GM03348 (cell line): ENCODE measurements around the gene CCNY.

Experiments used
- DNase-seq: peaks from one replicate; pipeline ENCODE4 v3.0.0; 2012; ENCODE audit warnings: low spot score

CCNY gene

DNA sequence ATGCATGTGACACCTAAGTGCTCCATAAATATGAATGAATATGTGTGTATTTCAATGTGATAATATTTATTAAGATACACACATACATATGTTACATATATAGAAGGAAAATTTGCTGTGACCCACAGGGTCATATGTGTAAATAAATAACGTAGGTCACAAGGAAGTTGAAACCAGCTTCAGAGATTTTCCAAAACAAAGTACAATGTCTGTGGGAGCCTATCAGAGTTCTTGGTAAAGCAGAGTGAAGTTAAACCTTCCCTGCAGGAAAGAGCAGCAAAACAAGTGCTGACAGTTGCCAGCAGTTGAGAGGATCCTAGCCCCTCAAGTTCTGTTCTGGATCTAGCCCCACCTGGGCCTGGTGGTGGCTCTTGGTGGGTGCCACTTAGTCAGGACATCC, 91.2 kb downstream of the CCNY start:
- DNase-seq = no peak

DNA sequence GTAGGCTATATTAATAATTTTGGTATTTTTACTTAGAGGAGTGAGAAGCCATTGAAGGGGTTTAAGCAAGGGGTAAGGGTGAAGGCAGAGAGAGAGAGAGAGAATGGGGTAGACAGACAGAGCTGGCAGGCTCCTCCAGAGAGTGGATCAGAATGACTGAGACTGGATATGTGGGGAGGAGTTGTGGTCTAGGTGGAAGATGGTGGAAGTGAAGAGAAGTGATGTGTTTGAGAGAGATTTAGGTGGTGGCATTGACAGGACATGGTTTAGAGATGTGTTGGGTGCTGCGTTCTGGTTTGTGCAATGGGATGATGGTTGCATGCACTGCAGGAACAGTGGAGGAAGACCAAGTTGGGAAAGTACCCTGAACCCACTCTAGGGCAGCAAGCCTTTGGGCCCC, 92.2 kb downstream of the CCNY start:
- no peak for DNase-seq

DNA sequence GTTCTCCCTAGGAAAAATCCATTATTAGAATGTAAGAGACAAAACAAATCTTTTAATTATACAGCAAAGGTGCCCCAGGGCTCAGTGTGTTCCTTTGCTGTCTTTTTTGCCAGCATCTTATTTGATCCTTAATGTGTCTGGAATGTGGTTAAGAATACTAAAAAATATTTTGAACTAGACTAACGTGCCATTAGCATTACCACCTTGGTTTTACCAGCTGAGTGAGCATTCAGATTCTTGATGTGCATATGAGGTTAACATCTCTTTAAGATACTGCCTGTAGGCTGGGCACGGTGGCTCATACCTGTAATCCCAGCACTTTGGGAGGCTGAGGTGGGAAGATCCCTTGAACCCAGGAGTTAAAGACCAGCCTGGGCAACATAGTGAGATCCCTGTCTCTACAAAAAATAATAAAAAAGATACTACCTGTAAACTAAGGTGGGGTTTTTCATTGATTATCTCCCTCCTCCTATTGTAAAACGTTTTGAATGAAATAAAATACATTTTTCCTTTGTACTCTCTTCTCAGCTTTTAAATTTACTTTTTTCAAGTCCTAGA, 96.6 kb downstream of the CCNY start:
- DNase-seq = no peak

DNA sequence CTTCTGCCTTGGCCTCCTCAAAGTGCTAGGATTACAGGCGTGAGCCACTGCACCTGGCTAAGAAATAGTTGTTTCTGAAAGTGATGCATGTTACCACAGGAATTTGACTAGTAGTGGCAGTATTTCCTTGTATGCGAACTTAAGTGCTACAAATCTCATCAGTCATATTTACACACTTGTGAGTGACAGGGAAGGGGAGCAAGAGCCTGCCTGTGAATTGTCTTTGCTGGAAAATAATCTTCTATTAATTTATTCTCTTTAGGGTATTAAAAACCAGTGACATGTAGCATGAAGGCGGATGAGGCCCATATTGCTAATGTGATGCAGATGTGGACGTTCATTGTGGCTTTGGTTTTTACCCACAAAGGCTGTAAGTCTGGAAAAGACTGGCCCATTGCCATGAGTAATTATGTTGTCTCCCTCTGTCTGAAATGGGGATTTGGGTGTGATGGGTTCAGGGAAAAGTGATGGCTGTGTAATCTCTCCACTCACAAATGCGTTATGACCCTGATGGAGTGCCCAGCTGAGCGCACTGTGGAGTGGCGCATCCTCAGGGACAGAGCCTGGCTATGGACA, 97.6 kb downstream of the CCNY start:
- DNase-seq = peak; percentile 68

DNA sequence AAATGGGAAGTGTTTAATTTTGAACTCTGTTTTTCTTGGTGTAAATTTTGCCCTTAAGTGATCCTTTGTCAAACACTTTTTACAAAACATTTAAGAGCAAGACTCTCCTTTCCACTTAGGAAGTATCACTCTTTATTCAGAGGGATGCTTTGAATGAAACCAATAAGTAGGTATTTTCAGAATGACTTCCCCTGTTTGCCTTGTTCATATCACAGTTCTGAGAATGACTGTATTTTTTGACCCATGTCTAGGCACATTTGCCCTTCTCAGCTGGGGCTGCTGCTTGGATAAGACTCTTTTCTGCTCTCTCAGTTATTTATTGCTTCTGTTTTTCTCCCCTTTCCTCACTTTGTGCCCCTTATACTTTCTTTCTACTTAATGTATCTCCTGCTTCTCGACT, 98.2 kb downstream of the CCNY start:
- no peak for DNase-seq

DNA sequence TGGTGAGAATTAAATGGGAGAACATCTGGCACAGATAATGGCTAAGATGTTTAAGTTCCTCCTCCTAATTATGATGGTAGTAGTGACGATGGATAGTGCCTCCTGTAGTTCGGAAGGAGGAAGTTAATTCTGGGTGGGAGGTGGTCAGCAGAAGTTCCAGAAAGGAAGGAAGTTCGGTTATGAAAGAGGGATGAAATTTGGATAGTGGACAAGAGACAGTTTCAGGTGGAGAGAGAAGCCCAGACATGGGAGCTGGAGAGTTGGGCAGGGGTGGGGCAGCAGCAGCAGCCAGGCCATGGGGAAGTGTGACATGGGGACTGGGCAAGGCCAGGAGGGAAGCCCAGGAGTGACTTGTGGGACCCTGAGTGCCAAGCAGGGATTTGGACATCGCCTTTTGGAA, 99.5 kb downstream of the CCNY start:
- DNase-seq = no peak

DNA sequence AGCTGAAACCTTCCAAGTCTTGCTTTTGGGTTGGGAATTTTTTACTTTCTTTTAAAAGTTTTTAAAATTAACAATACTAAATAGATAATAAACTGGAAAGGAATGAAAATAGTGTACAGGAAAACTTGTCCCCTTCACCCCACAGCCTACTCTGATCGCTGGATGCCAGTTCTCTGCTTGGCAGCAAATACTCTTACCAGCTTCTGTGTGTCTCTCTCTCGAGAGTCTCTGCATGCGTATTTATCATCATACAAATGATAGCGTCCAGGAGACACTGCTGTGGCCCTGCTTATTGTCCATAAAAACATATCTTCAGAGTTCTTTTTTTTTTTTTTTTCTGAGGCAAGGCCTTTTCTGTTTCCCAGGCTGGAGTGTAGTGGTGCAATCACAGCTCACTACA, 101.5 kb downstream of the CCNY start:
- DNase-seq = no peak

DNA sequence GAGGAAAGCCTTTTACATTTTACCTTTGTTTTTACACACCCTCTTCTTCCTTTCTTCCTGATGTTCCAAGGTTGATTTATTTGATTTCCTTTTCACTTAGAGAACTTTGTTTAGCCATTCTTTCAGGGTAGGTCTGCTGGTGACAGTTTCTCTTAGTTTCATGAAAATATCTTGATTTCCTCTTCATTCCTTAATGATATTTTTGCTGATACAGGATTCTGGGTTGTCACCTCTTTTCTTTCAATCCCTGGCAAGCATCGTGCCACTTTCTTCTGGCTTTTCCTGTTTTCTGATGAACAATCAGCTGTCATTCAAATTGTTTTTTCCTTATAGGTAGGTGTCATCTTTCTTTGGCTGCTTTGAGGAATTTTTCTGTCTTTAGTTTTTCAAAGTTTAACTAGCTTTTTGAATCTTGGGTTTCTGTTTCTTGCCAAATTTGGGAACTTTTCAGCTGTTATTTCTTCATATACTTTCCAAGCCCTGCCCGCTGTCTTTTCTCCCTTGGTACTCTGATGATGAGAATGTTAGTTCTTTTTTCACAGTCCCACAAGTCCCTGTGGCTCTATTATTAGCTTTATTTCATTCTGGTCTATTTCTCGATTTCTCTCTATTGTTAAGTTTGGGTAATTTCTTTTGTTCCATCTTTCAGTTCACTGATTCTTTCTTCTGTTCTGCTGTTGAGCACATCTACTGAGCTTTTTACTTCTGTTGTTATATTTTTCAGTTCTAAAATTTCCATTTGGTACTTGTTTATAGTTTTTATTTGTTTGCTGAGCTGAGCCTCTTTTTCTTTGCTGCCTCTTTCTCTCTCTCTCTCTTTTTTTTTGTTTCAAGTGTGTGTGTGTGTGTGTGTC, 102.6 kb downstream of the CCNY start:
- no peak for DNase-seq

DNA sequence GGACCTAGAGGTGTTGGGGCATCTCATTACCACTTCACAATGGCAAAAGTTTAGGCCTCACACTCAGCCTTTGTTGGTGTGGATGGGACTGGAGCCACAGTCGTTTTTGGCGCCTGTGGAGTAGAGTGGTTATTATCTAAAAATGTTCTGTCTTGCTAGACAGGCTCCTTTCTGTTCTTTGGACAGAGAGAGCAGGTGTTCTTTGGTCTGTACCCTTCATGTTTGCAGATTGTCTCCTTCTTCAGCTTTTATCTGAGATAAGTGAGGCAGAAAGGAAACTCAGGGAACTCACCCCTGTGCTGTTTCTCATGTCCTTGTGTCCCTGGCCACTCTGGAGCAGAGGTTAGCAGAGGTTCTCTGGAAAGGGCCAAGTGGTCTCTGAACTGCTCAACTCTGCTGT, 103.7 kb downstream of the CCNY start:
- DNase-seq = no peak

DNA sequence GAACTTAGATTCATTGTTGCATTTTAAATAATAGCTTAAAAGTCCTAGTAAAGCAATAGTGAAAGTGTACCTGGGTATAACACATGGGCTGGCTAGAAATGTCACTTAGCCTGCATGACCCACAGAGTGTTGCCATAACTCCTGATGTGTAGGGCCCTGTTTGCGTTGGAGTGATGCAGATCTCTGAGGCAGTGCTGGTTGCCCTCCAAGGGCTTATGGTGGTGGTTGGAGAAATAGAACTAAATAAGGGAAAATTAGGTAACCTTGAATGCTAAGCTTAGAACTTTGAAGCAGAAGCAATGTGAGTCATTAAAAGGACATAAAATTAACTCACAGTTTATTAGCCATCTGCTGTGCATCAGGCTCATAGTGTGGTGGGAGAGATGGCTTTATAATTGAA, 105.7 kb downstream of the CCNY start:
- no peak for DNase-seq

DNA sequence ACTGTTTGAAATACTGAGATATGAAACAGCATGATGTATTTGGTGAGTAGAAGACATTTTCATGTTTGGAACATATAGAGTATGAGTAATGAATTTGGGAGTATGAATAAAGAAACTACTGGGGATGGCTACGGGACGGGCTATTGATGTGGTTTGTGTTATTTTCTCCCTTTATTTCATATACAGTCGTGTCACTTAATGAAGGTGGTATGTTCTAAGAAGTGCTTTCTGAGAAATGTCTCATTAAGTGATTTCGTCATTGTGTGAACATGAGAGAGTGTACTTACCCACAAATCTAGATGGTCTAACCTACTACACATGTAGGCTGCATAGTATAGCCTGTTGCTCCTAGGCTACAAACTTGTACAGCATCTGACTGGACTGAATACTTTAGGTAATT, 106.3 kb downstream of the CCNY start:
- no peak for DNase-seq

DNA sequence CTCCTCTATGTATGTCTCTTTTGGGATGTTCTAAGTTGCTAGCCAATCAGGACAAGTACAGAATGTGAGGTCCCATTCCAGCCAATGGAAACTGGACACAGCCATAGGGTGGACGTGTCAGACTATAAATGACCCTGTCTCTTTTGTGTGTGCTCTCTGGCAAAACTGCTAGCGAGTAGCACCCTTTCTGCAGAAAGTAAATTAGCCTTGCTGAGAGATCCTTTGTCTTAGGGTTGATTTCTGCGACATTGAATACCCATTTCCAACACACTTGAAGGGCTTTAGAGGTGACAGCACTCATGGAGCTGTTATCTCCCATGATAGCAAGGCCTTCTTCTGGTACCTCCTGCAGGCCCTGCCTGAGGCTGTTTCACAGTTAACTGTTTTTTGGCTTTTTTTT, 107.5 kb downstream of the CCNY start:
- DNase-seq = no peak

DNA sequence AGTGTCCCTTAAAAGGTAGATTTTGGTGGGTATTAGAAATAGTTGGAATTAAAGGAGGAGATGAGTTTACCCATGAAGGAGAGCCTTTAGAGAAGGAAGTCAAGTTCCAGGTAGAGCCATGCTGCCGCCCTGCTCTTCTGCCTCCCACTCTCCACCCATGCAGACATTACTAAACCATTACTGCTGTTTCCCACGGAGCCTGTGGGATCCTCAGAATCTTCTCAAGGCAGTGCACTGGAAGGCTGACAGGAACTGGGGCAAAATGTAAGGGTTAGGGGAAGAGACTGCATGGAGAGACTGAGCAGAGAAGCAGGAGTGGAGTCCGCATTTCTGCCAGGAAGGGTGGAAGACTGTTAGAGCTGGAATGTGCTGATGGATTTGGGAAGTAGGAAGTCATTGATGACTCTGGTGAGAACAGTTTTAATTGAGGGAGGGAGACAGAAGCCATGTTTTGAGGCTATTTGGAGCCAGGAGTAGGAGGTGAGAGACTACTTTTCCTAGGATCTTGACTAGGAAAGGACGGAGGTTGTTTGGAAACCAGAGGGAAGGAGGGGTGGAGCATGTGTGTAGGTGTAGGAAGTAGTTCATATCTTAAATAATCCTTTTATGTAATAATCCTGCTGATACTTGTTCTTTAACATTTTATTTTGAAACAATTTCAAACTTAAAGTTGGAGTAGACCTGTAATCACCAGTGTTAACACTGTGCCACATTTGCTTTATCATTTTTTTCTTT, 109.0 kb downstream of the CCNY start:
- no peak for DNase-seq

DNA sequence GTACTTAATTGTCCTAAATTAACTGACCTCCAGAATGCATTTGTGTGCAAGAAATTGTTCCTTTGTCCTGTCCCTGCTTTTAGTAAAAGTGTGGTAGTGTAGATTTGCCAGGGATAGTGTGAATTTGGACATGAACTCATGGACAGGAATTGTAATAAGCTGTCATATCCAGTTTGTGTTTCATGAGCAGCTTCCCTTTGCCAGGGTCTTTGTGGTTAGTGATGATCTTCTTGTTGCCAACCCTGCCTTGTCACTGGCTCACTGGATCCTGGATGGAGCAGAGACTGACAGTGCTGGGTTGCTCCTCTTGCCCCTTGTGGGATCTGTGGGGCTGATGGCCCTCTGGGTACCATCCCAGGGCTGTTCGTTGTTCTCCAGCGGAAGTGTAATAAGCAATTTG, 110.1 kb downstream of the CCNY start:
- DNase-seq = no peak

DNA sequence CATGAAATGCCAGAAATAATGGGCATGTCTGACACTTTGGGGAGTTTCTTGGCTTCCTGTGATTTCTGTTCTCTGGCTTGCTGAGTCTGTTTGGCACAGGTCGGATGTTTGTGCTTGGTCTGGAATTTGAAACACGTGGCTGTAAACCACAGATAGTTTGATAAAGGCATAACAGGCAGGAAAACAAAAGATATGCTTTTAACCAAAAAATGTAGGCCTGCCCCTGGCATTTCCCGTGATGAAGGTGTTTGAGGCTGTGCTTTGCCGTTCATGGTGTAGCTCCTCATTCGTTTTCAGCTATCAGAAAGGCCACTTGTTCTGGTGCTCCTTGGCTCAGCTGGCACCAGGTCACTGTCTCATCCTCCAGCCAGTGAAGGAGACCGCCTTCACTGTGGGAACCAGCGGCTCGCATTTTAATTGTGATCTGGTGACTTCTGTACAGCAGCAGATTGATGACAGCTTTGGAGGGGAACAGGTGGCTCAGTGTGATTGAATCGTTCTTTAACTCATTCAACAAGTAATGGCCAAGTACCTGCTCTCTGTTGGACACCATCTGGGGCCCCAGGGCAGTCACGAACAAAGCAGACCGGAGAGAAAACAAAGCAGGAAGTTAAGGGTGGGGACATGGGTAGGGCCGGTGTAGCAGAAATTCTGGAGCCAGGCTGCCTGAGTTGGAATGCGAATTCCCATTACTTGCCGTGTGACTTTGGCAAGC, 111.5 kb downstream of the CCNY start:
- DNase-seq = peak; percentile 79

DNA sequence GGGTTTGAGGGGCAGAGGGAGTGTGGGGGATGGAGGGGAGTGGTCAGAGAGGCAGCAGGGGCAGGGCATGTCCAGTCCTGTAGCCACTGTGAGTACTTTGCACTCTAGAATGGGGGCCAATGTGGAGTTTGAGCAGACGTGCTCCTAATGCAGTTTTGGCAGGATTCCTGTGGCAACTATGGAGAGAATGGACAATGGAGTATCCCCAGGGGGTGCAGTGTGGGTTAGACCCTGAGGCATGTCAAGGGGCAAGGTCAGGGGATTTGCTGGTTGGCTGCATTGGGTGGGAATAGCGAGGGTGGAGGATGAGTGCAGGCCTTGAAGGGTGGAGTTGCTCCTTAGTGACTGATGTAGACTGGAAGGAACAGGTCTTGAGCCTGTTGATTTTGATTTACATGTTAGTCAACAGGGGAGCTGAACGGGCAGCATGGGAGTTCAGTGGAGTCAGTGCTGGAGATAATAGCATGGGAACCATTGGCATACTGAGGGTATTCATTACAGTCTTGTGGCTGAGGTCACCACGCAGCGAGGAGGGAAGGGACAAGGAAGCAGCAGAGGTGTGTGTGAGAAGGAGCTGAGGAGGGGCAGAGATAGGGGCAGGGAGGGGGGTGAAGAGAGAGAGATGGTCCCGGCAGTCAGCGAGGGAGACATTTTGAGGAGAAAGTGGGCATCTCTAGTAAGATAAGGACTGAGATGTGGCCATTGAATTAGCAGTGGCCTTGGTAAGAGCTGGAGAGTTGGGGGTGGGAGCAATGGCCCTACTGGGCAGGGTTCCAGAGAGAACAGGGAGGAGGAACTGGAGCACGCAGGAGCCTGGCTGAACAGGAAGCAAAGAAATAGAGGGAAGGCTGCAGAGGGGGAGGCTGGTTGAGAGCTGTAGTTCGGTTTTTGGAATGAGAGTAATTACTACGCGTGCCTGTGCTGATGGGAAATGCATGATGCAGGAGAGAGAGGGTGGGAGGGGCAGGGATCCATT, 112.7 kb downstream of the CCNY start:
- no peak for DNase-seq

DNA sequence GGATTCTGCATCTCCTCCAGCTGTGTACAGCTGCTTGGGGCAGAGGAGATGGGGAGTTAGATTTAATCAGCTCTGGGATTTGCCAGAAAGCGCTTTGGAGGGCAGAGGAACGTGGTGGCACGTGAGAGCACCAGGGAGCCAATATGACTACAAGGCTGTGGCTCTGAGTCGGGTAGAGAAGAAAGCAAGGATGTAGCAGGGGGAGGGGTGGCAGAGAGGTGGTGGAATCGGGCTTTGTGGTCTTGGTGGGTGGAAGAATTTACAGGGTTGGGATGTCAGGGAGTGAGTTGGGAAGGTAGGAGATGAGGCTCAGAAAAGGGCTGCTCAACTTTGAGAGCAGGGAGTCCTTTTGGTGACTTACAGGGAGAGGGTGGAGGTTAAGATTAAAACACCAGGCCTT, 113.6 kb downstream of the CCNY start:
- DNase-seq = no peak

DNA sequence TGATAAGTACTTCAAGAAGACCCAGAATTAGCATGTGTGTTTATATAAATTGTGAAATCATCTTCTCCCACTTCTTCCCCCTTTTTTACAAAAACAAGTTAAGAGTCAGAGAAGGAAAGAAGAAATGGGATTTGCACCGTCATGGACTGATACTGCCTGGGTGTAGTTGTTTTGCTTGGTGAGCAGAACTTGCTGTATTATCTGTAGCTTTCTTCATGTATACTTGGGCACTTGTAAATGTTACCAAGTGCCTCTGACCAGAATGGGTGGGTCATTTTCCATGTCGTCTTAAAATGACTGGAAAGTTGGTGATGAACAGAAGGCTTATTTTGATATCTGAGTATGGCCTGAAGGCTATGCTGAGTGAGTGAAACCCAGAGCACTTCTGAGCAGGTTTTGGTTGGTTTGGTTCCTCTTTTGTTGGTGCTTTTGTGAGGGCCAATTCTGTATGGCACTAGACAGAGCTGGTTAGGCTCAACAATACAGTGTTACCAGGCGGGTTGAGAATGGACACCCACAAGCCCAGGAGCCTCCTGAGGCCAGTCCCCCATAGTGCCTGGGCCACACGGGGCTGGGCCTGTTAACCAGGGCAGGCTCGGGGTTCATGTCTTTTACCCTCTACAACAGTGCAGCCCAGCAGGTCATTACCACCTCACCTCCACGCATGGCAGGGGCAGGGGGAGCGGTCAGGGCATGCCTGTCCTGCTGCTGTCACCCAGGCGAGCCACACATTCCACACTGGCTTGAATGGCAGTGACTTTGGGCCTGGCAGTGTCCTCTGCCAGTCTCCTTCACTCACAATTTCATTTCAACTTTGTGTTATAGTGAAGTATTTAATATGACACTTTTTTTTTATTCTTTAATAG, 115.1 kb downstream of the CCNY start:
- no peak for DNase-seq

DNA sequence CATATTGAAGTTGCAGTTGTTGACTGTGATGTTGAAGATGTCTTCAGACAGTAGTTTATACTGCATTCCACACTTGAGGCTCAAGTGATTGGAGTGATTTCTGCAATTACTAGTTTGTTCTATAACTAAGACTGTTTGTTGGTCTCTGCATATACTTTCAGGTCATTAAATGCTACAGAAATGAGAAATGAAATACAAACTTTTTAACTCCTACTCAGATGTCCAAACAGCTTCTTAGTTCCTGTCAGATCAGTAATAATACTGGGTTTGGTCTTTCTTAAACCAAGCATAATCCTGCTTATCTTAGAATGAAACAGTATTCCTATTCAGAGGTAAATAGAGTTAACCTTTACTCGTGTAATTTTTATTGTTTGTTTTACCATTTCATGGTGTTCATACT, 115.9 kb downstream of the CCNY start:
- DNase-seq = no peak

DNA sequence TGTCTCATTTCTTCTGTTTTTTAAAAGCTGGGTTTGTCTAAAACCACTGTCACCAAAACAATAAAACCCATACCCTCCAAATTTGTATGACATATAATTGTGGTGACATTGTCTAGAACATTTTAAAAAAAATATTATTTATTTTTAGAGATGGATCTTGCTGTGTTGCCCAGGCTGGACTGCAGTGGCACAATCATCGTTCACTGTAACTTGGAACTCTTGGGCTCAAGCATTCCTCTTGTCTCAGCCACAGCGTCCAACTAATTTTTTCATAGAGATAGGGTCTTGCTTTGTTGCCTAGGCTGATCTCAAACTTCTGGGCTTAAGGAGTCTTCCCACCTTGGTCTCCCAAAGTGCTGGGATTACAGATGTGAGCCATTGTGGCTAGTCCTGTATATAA, 116.5 kb downstream of the CCNY start:
- no peak for DNase-seq
